GM21825 (cell line): Measurements from ENCODE around the gene METTL13.

Experiments used
- ATAC-seq: cut with Tn5 transposase; IDR thresholded peaks from one replicate; pipeline ENCODE4 v1.9.1; 2021; ENCODE audit warnings: mild to moderate bottlenecking, moderate library complexity; ENCODE audit not compliant: unreplicated experiment

Gene METTL13, protein sequence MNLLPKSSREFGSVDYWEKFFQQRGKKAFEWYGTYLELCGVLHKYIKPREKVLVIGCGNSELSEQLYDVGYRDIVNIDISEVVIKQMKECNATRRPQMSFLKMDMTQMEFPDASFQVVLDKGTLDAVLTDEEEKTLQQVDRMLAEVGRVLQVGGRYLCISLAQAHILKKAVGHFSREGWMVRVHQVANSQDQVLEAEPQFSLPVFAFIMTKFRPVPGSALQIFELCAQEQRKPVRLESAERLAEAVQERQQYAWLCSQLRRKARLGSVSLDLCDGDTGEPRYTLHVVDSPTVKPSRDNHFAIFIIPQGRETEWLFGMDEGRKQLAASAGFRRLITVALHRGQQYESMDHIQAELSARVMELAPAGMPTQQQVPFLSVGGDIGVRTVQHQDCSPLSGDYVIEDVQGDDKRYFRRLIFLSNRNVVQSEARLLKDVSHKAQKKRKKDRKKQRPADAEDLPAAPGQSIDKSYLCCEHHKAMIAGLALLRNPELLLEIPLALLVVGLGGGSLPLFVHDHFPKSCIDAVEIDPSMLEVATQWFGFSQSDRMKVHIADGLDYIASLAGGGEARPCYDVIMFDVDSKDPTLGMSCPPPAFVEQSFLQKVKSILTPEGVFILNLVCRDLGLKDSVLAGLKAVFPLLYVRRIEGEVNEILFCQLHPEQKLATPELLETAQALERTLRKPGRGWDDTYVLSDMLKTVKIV

DNA sequence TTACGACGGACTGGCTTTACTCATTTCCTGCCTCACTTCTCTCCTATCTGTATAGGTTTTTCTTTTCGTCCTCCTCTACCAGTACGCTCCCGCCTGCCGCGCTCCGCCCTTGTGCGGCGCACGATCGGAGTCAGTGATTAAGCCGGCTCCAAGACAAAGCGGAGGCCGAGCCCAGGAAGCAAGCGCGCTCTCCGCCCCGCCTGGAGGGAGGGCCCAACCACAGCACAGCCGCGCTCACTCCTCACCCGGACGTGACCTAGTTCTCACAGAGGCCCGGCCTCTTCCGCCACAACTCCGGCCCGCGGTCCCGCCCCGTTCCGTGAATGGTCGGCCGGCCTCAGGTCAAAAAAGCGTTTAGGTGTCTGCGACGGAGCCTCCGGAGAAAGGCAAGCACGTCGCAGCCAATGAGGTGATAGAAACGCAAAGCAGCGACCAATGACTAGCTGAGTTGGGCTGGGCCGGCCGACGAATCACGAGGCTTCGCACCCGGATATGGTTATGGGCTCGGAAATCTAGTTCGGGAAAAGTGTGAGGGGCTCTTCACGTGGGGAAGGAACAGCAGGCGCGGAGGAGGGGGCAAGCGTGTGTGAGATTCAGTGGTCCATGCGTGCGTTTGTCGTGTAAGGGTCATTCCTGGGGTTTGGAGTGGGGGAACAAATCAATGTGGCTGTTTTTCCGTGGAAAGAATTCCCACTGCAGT is at the start of gene METTL13:
Gene METTL13 (plus strand): TSS at position 485 of the 700 bp plus-strand sequence. CDS start 308 bp downstream, outside the sequence.
- peak; percentile 99 for ATAC-seq

DNA sequence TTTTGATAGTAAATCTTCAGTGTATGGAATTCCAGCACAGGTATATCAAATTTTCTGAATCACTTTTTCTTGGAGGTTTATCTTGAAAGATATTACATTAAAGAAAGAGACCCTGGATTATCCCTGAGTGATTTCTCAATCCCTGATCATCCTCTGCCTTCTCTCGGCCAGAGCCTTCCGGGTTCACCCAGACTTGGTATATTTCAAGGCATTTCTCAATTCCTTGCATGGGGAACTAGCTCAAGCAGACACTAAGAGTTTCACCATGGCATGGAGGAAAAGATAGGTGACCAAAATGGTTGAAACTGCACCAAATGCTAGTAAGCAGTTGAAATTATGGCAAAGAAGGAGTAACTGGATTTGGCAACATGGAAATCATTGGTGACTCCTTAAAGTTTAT is 45.3 kb upstream of the METTL13 start:
- ATAC-seq = no peak

DNA sequence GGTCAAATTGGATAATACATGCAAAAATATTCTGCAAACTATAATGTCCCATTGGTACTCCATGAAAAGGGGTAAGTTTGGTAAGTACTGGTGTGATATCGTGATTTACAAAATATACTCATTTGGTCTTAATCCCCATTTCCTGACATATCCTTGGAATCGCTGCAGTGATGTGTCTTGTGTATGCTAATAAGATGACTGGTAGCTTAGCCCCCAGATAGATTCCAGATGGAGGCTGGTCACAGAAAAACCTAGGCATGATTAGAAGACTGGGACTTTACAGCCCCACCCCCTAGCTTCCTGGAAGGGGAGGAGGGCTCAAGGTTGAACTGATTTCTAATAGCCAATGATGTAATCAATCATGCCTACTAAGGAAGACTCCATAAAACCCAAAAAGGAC is 42.5 kb upstream of the METTL13 start:
- ATAC-seq = no peak

DNA sequence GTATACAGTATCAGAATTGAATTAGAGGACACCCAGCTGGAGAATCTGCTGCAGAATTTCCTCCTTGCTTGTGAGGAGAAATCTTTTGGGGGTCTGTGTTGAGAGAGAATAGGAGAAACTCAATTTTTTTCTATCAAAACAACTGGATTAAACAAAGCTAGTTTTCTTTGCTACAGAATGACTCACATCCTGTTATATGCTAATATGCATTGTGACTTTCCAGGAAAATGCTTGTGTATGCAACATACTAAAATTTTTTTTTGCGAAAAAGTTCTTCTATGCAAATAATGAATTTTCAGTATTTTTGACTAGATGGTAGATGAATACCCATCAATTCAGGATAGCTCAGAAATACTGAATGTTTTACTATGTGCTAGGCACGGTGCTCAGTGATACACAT is 41.8 kb upstream of the METTL13 start:
- no peak for ATAC-seq

DNA sequence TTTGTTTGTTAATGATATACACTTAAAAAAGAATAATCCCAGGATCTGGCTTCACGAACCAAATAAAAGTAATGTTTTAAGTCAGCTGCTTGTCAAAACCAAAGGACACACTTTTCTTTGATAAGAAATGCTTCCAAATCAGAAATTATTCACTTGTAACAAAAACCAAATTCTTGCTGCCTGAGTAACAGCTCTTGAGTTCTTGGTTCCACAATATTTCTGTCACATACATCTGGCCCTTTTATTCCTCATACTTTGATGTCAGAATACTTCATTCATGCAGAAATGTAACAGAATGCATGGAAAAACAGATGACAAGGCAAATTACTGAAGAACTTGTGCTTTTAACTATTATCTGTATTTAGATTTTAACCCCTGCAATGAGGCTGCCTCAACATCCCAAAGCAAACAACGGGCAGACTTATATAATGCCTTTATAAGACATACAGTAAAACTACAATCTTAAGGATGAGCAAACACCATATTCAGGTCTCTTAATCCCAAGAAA is 41.0 kb upstream of the METTL13 start:
- no peak for ATAC-seq

DNA sequence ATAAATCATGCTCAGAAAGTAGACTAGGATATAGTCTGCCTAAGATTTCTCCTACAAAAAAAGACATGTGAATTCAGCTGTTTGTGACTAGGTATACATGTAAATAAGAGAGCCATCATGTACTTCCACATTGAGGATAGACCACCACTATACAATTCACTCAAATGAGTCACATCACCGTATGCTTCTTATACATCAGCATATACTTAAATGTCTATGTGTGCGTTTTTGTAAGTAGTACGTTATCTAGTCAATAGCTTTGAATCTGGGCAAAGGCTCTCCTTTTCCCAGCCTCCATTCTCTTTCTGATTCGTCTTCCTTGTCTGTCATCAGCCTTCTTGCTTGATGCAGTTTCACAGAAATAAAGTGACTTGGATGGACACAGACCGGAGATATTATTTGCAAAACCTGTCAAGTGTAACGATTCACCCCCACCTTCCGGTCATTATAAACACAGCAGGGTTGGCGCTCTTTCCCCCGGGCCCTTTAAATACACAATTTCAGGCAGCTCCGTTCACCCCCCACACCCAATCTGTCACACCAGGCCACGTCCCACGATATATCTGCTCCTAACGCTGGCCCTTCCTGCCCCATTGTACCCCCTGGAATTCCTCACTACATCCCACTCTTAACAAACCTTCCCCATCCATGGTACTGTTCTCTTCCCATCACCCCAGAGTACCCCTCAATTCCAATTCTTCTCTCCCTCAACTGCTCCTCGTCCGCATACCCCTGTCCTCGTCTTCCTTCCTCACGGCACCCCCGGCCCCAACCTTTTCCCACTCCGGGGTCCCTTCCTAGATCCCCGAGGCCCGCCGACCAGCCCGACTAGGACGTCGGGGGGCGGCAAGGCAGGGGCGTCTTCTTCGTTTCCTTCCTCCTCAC is 40.2 kb upstream of the METTL13 start:
- peak; percentile 29 for ATAC-seq

DNA sequence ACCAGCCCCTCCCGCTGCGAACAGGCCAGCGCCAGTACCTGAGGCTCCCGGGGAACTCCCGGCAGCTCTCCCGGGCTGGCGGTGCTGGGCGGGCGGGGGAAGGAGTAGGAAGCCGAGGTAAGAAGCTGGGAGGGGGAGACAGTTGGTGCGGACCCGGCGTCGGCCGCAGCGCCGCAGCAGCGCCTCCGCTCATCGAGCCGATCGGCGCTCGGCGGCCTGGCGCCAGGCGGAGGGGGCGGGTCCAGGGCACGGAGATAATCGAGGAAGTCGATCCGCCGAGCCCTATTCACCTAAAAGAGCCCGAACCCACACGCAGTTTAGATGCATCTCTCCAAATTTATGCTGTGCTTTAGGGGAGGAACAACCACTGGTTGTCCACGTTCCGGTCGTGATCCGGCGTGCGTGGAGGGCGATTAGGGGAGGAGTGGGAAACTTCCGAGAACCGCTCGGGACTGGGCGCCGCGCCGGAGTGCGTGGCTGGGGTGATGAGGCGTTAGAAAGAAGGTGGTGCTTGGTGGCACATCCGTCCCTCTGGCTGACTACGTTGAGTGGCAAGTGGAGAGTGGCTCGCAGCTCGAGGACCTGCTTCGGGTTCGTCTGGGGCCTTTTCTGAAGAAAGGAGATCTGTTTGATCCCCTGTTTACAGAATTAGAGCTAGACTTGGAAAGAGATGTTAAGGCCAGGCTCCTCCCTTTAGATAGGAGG is 39.4 kb upstream of the METTL13 start, which contains the start of gene VAMP4:
Gene VAMP4 (minus strand): TSS at position 194 of the 705 bp plus-strand sequence. CDS start 3,651 bp downstream, outside the sequence.
- ATAC-seq = peak; percentile 85

DNA sequence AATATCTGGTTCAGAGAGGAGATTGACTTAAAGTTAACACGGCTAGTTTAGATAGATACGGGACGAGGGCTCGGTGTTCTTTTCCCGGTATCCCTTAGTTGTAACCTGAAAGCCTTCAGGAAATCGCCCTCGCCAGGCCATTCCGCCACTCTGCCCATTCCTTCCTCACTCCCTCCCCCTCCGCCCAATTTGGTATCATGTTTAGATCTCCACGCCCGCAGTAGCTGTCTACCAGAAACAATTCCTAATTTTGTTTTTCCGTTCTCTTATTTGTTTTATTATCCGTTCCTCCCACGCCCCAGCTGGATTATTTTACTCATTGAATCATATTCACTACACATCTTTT is 38.9 kb upstream of the METTL13 start:
- ATAC-seq = no peak

DNA sequence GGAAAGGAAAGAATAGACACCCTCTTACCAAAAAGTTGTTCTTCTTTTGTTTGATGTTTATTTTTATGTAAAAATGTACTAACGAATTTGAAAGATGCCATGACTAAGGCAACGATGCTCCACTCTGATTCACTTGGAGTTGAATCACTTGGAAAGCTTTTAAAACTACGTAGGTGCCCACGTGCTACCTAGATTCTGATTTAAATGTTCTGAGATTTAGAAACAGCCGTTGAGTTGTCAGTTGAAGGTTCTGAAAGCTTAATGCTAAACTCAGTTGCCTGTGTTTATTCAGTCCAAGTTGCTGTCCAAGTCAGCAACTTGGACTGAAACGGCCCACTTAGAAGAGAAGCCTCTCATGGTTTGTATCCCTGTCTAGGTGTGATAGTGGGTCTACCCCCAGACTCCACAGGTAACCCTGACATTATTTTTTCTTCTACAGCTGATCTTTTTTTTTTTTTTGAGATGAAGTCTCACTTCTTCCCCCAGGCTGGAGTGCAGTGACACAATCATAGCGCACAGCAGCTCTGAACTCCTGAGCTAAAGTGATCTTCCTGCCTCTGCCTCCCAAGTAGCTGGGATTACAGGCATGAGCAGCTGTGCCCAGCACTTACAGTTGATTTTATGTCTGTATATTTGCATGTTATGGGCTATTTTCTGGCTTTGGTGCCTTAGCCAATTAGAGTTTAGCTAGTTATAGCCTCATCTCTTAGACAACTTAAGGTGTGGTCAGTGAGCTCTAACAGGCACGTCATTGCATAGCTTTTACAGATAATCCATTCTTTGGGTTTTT is 38.2 kb upstream of the METTL13 start:
- no peak for ATAC-seq

DNA sequence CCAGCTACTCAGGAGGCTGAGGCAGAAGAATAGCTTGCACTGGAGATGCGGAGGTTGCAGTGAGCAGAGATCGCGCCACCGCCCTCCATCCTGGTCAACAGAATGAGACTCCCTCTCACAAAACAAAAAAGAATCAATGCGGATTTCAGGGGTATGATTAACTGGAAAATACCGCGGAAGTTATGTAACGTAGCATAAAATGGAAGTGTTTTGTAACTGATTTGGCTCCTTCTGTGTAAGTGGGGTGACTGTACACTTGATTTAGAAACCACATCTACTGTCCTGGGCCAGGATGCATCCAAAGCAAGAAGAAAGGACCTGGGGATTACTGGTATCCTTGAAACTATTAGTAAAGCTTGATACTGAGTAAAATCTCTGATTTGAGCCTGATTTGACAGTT is 36.5 kb upstream of the METTL13 start:
- no peak for ATAC-seq

DNA sequence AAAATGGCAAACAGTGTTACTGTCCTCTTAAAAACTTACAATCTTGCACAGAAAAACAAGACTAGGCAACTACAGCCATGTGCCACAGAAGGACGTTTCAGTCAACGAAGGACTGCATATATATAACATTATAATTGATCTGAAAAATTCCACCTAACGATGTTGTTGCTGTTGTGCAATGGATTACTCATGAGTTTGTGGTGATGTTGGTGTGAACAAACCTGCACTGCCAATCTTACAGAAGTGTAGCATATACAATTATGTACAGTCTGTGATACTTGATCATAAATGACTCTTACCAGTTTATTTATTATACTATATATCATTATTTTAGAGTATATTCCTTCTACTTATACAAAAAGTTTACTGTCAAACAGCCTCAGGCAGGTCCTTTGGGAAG is 32.8 kb upstream of the METTL13 start:
- no peak for ATAC-seq

DNA sequence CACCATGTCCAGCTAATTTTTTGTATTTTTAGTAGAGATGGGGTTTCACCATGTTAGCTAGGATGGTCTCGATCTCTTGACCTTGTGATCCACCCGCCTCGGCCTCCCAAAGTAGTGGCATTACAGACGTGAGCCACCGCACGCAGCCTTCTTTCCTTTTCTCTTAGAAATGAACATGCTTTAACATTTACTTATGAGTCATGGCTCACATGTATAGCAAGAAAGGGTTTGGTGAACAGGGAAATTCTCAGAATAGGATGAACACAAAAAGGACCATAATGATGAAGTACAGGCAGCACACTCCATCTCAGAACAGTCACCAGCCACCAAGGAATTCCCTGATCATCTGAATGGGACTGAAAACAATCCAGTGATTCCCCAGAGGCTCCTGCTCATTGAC is 30.2 kb upstream of the METTL13 start:
- no peak for ATAC-seq

DNA sequence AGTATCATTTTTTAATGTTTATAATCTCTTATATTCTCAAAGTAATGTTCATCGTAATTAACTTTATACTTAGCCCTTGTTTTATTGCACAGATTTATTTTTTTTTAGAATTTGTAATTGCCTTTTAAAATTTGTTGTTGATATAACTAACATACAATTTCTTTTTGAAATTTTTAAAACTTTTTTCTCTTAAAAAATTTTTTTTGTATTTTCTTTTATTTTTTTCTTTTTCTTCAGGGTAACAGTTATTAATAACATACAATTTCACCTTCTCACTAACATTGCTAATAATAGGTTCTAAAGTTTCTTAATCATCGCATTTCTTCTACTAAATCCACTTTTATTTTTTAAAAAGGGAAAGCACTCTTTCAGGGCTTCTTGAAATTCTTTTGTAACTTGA is 28.3 kb upstream of the METTL13 start:
- ATAC-seq = no peak

DNA sequence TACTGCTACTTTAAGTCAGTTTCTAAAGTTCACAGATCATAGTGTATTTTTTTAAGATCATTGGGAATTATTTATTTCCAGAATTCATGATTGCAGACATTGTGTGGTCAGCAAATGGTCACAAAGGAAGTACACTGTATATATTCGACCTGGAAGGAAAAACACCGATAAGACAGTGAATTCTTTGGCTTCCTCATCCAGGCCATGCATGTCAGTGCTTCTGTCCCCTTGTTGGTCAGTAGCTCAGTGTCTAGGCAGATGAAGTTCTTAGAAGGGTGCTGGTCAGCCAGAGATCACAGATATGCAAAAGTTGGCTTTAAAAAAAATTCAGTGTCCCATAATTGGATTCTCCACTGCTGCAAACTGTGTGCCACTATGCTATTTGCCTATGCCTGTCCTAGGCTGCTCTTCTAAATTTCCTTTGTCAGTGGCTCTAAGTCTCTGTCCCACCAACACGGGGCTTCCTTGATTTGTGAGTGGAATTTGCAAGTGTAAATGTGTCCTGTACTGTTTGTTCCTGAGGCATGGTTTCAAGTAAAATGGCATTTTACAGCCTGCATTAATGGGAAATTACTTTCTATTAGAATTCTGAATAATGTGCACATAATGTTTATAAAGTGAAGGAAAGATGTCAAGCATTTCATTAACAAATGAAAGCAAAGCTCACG is 27.6 kb upstream of the METTL13 start:
- ATAC-seq = no peak

DNA sequence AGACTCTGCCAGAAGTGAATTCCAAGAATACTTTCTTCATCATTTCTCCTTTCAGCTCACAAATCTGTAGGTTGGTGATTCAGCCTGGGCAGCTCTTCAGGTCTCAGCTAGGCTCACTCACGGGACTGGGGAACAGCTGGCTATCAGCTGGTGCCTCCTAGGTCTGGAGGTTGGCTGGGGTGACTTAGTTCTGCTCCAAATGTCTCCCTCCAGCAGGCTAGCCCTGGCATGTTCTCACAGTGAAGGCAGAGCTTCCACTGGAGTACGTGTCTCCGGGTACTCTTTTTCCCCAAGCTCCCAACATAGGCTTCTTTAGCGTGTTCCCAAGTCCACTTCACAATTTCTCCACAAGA is 27.1 kb upstream of the METTL13 start:
- ATAC-seq = no peak

DNA sequence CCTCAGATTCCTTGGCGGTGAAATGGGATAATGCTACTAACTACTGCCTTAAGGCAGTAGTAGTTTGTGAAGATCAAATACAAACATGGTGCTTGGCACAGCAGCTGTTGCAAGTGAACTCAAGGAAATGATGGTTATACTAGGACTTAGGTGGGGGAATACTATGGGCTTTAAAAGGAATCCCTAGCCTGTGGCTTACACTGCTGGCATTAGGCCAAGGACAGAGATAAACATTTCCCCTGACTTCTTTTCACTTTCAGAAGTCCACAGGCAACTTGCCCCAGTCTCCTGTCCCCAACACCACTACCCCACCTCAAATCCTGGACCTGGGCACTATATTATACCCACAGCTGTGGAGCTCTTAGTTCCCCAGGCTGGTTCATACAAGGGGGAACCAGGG is 26.5 kb upstream of the METTL13 start:
- no peak for ATAC-seq

DNA sequence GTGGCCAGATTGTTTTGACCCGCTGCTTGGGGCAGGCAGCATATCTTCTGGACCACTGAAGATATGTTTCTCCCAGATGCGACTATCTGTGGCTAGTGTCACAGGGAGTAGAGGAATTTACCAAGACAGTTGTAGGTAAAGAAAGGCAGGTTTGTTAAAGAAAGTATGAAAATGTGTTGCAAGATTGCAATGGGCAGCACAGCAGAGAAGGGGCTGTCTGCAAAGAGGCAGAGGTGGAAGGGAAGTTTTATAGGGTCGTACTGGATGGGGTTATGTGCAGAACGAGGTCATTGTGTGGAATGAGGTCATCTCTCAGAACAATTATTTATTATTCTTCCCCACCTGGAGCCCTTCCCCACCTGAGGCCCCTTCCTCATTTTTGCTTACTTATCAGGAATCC is 24.6 kb upstream of the METTL13 start:
- ATAC-seq = no peak

DNA sequence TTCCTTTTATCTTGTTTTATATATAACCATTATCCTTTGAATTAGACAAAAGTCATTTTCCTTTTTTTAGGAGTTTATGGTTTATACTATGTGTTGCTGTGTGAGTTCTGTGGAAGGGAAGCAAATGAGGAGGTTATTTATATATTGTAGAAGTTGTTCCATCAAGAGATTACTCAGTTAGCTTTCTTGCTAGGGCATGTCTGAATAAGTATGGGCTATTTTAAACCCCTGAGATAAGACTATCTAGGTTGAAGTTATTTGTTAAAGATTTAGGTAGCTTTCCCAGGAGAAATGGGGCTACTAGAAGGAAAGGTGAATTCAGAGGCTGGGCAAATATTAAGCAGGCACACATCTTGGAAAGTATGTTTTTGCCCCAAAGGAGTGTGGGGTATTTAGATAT is 23.4 kb upstream of the METTL13 start:
- no peak for ATAC-seq

DNA sequence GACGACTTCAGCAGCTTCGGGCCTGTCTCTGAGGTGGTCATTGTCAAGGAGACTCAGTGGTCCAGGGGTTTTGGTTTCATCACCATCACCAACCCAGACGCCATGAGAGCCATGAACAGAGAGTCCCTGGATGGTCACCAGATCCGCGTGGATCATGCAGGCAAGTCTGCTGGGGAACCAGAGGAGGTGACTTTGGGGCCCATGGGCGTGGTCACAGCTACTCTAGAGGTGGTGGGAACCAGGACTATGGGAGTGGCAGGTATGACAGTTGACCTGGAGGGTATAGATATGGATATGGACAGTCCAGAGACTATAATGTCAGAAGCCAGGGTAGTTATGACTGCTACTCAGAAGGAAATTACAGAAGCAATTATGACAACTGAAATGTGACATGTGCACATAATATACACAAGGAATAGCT is 19.3 kb upstream of the METTL13 start:
- ATAC-seq = no peak
